D721Med (cell line): Measurements from ENCODE around the gene SLC22A17.
"Not testable (repeated sequence)": the region's sequence is repeated elsewhere in the genome, so short reads cannot be mapped to it uniquely, and the experiment has no call there.

ENCODE experiments used
- DNase-seq: peaks from one replicate; pipeline ENCODE4 v3.0.0; 2011; ENCODE audit warnings: low spot score; ENCODE audit not compliant: insufficient read length
- FAIRE-seq: peaks from 2 replicates; lab custom pipeline; 2011; peaks lifted over from hg19 to GRCh38; lab: Jason Lieb, UNC
- CTCF ChIP-seq: IDR thresholded peaks from 2 replicates; pipeline ENCODE4 v1.5.1; 2012; ENCODE audit warnings: mild to moderate bottlenecking, control low read depth; ENCODE audit not compliant: insufficient read depth; ENCODE audit errors: missing control alignments

SLC22A17 gene

GRCh38 chr14:23396126-23396525 is 43.4 kb upstream of the SLC22A17 start:
- FAIRE-seq (no peak), DNase-seq (no peak)
- TF ChIP-seq CTCF: no peak

- DNase-seq (no peak), FAIRE-seq (no peak)
- no peak for TF ChIP-seq CTCF
Measured at GRCh38 chr14:23392613-23393012, 39.9 kb upstream of the SLC22A17 start.

- not testable (repeated sequence) for DNase-seq, FAIRE-seq
Measured at GRCh38 chr14:23389871-23390270, 37.2 kb upstream of the SLC22A17 start.

GRCh38 chr14:23389396-23389795 is 36.7 kb upstream of the SLC22A17 start:
- TF ChIP-seq CTCF: no peak
- no peak for FAIRE-seq
- DNase-seq: no peak

GRCh38 chr14:23388996-23389395 is 36.3 kb upstream of the SLC22A17 start:
- TF ChIP-seq CTCF: no peak
- DNase-seq (no peak), FAIRE-seq (no peak)

- TF ChIP-seq CTCF: no peak
- no peak for DNase-seq
- FAIRE-seq: no peak
Measured at GRCh38 chr14:23387916-23388882, 35.5 kb upstream of the SLC22A17 start.

GRCh38 chr14:23386999-23387398 is 34.3 kb upstream of the SLC22A17 start:
- no peak for TF ChIP-seq CTCF
- FAIRE-seq (no peak), DNase-seq (no peak)

GRCh38 chr14:23386266-23386657 is 33.6 kb upstream of the SLC22A17 start:
- not testable (repeated sequence) for DNase-seq, FAIRE-seq
